Testis (tissue), 3 donors: ENCODE data around the gene NFIB. TPM values are rescaled to one million over a fixed set of nuclear protein-coding genes. Genes with fewer than 3 reads are reported as not detected.

ENCODE experiments used
- DNase-seq: peaks from one replicate; pipeline ENCODE4 v3.0.0-alpha.2; 2019
- H3K27ac ChIP-seq, 2 donors: fragments of 200-600 bp; sonication (generic); one replicate each; pipeline ENCODE4 v1.5.1; 2019
- H3K27me3 ChIP-seq: fragments of 200-600 bp; sonication (generic); one replicate; pipeline ENCODE4 v1.5.1; 2019
- H3K36me3 ChIP-seq: fragments of 200-600 bp; sonication (generic); one replicate; pipeline ENCODE4 v1.5.1; 2017; ENCODE audit warnings: low read depth; ENCODE audit errors: missing control alignments
- H3K4me1 ChIP-seq: fragments of 200-600 bp; sonication (generic); one replicate; pipeline ENCODE4 v1.5.1; 2019
- H3K4me3 ChIP-seq, 2 donors: fragments of 200-600 bp; sonication (generic); one replicate each; pipeline ENCODE4 v1.5.1; 2017 to 2019
- H3K9me3 ChIP-seq: fragments of 200-600 bp; sonication (generic); one replicate; pipeline ENCODE4 v1.5.1; 2017
- POLR2A ChIP-seq: fragments of 450-650 bp; IDR thresholded peaks from one replicate; pipeline ENCODE4 v1.6.1; 2017; ENCODE audit warnings: antibody characterized with exemption, mild to moderate bottlenecking, moderate library complexity
- WGBS, 2 donors: methylation state at CpG; one replicate each; pipeline ENCODE4 v1.1.5; 2018; 5-methylcytosine and 5-hydroxymethylcytosine counted together
- intact Hi-C: fragments of 100-400 bp; cut with DNase I; formaldehyde crosslinking; loops from one replicate; pipeline ENCODE4 v1.15.1; 2023; ENCODE audit warnings: low total_unique reads
- polyA plus RNA-seq: library from polyadenylated mRNA; stranded (reverse); fragments of 350-450 nt; fragmentation: Illumina TruSeq; extraction: RNeasy Lipid Tissue Mini Kit (QIAGEN cat#74804); gene quantifications from one replicate; pipeline ENCODE4 v1.2.3, GENCODE V29; 2014; ENCODE audit warnings: low read depth, low replicate concordance; ENCODE audit not compliant: insufficient read depth
- total RNA-seq, 2 donors: library from RNA; depleted of rRNA; stranded (reverse); fragments of >200 nt; gene quantifications; one replicate each; pipeline ENCODE4 v1.2.3, GENCODE V29; 2016
- TF ChIP-seq, protein P1 (sequence below), 3 experiments: fragments of 450-650 bp in 2 of 3; fragments of 200-600 bp in 1 of 3; sonication (generic) in 1 of 3; IDR thresholded peaks; one replicate each; pipeline ENCODE4 v1.5.1; 2016 to 2019; ENCODE audit warnings: antibody characterized with exemption in 3 of 3, mild to moderate bottlenecking in 2 of 3, moderate library complexity in 1 of 3

The NFIB gene
- total and polyA plus RNA-seq, 3 donors from 2014 or later, result 8.4 to 34.7 (median 23.1) TPM

GRCh38 chr9:14061936-14062585, 251.9 kb downstream of the NFIB start:
- TF ChIP-seq POLR2A, result no peak
- TF ChIP-seq, protein P1, sequence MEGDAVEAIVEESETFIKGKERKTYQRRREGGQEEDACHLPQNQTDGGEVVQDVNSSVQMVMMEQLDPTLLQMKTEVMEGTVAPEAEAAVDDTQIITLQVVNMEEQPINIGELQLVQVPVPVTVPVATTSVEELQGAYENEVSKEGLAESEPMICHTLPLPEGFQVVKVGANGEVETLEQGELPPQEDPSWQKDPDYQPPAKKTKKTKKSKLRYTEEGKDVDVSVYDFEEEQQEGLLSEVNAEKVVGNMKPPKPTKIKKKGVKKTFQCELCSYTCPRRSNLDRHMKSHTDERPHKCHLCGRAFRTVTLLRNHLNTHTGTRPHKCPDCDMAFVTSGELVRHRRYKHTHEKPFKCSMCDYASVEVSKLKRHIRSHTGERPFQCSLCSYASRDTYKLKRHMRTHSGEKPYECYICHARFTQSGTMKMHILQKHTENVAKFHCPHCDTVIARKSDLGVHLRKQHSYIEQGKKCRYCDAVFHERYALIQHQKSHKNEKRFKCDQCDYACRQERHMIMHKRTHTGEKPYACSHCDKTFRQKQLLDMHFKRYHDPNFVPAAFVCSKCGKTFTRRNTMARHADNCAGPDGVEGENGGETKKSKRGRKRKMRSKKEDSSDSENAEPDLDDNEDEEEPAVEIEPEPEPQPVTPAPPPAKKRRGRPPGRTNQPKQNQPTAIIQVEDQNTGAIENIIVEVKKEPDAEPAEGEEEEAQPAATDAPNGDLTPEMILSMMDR (IDR thresholded peaks at IDR 0.05), result no peak
- intact Hi-C loops, result no loop called here
- 59 to 71% methylated on average over 15 of the region's 15 CpGs for WGBS, 2 donors
- no peak overlapping the region for H3K27ac ChIP-seq
- no peaks in the 10 kb centered on the region for H3K36me3 ChIP-seq
- H3K27me3 ChIP-seq, result no peaks in the 10 kb centered on the region
- H3K4me3 ChIP-seq, result no peak overlapping the region
- no peaks in the 10 kb centered on the region for H3K4me1 ChIP-seq
- peak; percentile 56 for DNase-seq
- H3K9me3 ChIP-seq, result no peaks in the 10 kb centered on the region

- no peak overlapping the region for H3K4me3 ChIP-seq
- no peak for DNase-seq
- no peaks in the 10 kb centered on the region for H3K9me3 ChIP-seq
- no peak overlapping the region for H3K27ac ChIP-seq
- intact Hi-C loops, result no loop called here
- no peaks in the 10 kb centered on the region for H3K36me3 ChIP-seq
- no peaks in the 10 kb centered on the region for H3K4me1 ChIP-seq
- TF ChIP-seq, protein P1 (IDR thresholded peaks at IDR 0.05), result no peak
- TF ChIP-seq POLR2A, result no peak
- no peaks in the 10 kb centered on the region for H3K27me3 ChIP-seq
- WGBS, 2 donors, result 78 to 80% methylated on average over 5 of the region's 5 CpGs
Observed at GRCh38 chr9:14058325-14058688, 255.6 kb downstream of the NFIB start.

GRCh38 chr9:14057368-14058324, 256.3 kb downstream of the NFIB start:
- TF ChIP-seq, protein P1 (IDR thresholded peaks at IDR 0.05), result no peak
- TF ChIP-seq POLR2A, result no peak
- H3K4me3 ChIP-seq, result no peak overlapping the region
- H3K36me3 ChIP-seq, result no peaks in the 10 kb centered on the region
- DNase-seq, result no peak
- H3K9me3 ChIP-seq, result no peaks in the 10 kb centered on the region
- intact Hi-C loops, result no loop called here
- H3K27me3 ChIP-seq, result no peaks in the 10 kb centered on the region
- no peak overlapping the region for H3K27ac ChIP-seq
- H3K4me1 ChIP-seq, result no peaks in the 10 kb centered on the region
- WGBS, 2 donors, result 77 to 81% methylated on average over 13 of the region's 13 CpGs

GRCh38 chr9:14056316-14056861, 257.6 kb downstream of the NFIB start:
- H3K36me3 ChIP-seq, result no peaks in the 10 kb centered on the region
- H3K27me3 ChIP-seq, result no peaks in the 10 kb centered on the region
- no peak overlapping the region for H3K27ac ChIP-seq
- WGBS, 2 donors, result 51 to 54% methylated on average over 3 of the region's 3 CpGs
- no peaks in the 10 kb centered on the region for H3K9me3 ChIP-seq
- intact Hi-C loops, result no loop called here
- DNase-seq, result no peak
- H3K4me3 ChIP-seq, result no peak overlapping the region
- TF ChIP-seq, protein P1 (IDR thresholded peaks at IDR 0.05), result no peak
- no peak for TF ChIP-seq POLR2A
- no peaks in the 10 kb centered on the region for H3K4me1 ChIP-seq
